ENCODE data around the gene BMI1. TPM values are rescaled to one million over a fixed set of nuclear protein-coding genes. Genes with fewer than 3 reads are reported as not detected.

Gene BMI1
- total RNA-seq, 1 experiment from 2014 or later, result 121 TPM

DNA sequence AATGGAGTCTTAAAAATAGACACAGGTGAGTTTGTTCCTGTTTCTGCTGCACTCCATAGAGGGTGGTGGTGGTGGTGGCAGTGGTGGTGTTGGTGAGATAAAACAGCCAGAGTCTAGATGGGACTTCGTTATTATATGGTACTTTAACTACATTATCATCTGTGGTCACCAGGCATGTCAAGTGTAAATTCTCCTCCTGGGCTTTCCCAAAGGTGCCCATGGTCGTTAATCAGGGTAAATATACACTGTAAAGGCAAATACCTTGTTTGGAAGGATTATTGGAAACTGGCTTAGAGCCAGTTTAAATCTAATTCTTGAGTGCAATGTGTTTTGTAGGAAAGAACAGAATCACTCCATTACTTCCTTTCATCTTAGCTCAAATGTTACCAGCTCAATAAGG, 26.2 kb upstream of the BMI1 start:
- Histone ChIP-seq H3K27me3 (replicated peaks; ENCODE audit: control insufficient read depth, insufficient read depth, low read length) (no peaks in the 10 kb centered on the region), H3K9me3 (no peaks in the 10 kb centered on the region), H3K36me3 (ENCODE audit: control insufficient read depth, insufficient read depth, low read length) (no peaks in the 10 kb centered on the region), H3K4me3 (ENCODE audit: low read depth, low read length) (no peak overlapping the region), H3K4me1 (no peaks in the 10 kb centered on the region)
- TF ChIP-seq CTCF (IDR thresholded peaks at IDR 0.05; ENCODE audit: insufficient read depth in 1 of 2, low read depth in 1 of 2, low read length in 1 of 2, severe bottlenecking in 1 of 2, unreplicated experiment in 1 of 2), result no peak
- POLR2A ChIA-PET, result no interaction called here
- no peaks in the 10 kb centered on the region for H3K4me1 Mint-ChIP-seq (ENCODE audit: low read depth, unreplicated experiment)
- no TSS peak for BruUV-seq (replicated peaks)
- peaks cover 5% of the 10 kb centered on the region for H3K27me3 Mint-ChIP-seq (ENCODE audit: insufficient read depth, unreplicated experiment)
- no peaks in the 10 kb centered on the region for H3K9me3 Mint-ChIP-seq (ENCODE audit: unreplicated experiment)
- H3K27ac Mint-ChIP-seq (ENCODE audit: unreplicated experiment), result no peak overlapping the region
- no peaks in the 10 kb centered on the region for H3K36me3 Mint-ChIP-seq (ENCODE audit: insufficient read depth, unreplicated experiment)
- CTCF ChIA-PET, result no interaction called here
- H3K4me3 Mint-ChIP-seq (ENCODE audit: unreplicated experiment), result no peak overlapping the region
- no peak for DNase-seq
- intact Hi-C loops (cut with micrococcal nuclease; ENCODE audit: unreplicated experiment), result no loop called here

DNA sequence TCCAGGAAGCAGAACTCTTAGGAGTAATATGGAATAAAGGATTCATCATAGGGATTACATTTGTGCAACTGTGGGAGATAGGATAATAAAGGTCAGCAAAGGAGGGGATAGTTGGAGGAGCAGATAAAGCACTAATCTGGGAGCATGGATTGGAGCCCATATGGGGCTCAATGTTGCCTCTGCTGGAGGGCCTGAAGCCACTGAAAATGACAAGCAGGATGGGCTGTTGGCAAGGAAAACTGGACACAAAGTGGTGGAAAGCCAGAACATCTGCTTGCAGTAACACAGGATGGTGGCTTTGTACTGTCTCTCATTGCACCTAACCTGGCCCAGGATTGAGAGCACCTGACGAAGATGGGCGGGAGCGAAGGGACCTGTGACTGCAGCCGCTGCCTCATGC, 19.7 kb upstream of the BMI1 start:
- Histone ChIP-seq H3K9me3 (no peaks in the 10 kb centered on the region), H3K36me3 (ENCODE audit: control insufficient read depth, insufficient read depth, low read length) (no peaks in the 10 kb centered on the region), H3K27me3 (replicated peaks; ENCODE audit: control insufficient read depth, insufficient read depth, low read length) (no peaks in the 10 kb centered on the region), H3K4me1 (no peaks in the 10 kb centered on the region), H3K4me3 (ENCODE audit: low read depth, low read length) (no peak overlapping the region)
- ChIA-PET CTCF (no interaction called here), POLR2A (no interaction called here)
- Mint-ChIP-seq H3K27me3 (ENCODE audit: insufficient read depth, unreplicated experiment) (peaks cover 2% of the 10 kb centered on the region), H3K36me3 (ENCODE audit: insufficient read depth, unreplicated experiment) (no peaks in the 10 kb centered on the region), H3K9me3 (ENCODE audit: unreplicated experiment) (no peaks in the 10 kb centered on the region), H3K27ac (ENCODE audit: unreplicated experiment) (no peak overlapping the region), H3K4me1 (ENCODE audit: low read depth, unreplicated experiment) (no peaks in the 10 kb centered on the region), H3K4me3 (ENCODE audit: unreplicated experiment) (no peak overlapping the region)
- peak in 1 of 2 experiments; percentile 19 for DNase-seq
- TF ChIP-seq CTCF (IDR thresholded peaks at IDR 0.05; ENCODE audit: insufficient read depth in 1 of 2, low read depth in 1 of 2, low read length in 1 of 2, severe bottlenecking in 1 of 2, unreplicated experiment in 1 of 2), result peak in 1 of 2 experiments; percentile 46
- intact Hi-C loops (cut with micrococcal nuclease; ENCODE audit: unreplicated experiment), result no loop called here
- BruUV-seq (replicated peaks), result no TSS peak

GRCh38 chr10:22303461-22303860, 17.4 kb upstream of the BMI1 start:
- H3K27ac Mint-ChIP-seq (ENCODE audit: unreplicated experiment), result no peak overlapping the region
- Histone ChIP-seq H3K4me1 (no peaks in the 10 kb centered on the region), H3K4me3 (ENCODE audit: low read depth, low read length) (no peak overlapping the region), H3K9me3 (no peaks in the 10 kb centered on the region), H3K36me3 (ENCODE audit: control insufficient read depth, insufficient read depth, low read length) (no peaks in the 10 kb centered on the region), H3K27me3 (replicated peaks; ENCODE audit: control insufficient read depth, insufficient read depth, low read length) (no peaks in the 10 kb centered on the region)
- POLR2A ChIA-PET, result no interaction called here
- no TSS peak for BruUV-seq (replicated peaks)
- TF ChIP-seq CTCF (IDR thresholded peaks at IDR 0.05; ENCODE audit: insufficient read depth in 1 of 2, low read depth in 1 of 2, low read length in 1 of 2, severe bottlenecking in 1 of 2, unreplicated experiment in 1 of 2), result no peak
- DNase-seq, result no peak
- no peaks in the 10 kb centered on the region for H3K27me3 Mint-ChIP-seq (ENCODE audit: insufficient read depth, unreplicated experiment)
- H3K9me3 Mint-ChIP-seq (ENCODE audit: unreplicated experiment), result no peaks in the 10 kb centered on the region
- H3K4me3 Mint-ChIP-seq (ENCODE audit: unreplicated experiment), result no peak overlapping the region
- CTCF ChIA-PET, result no interaction called here
- H3K36me3 Mint-ChIP-seq (ENCODE audit: insufficient read depth, unreplicated experiment), result no peaks in the 10 kb centered on the region
- H3K4me1 Mint-ChIP-seq (ENCODE audit: low read depth, unreplicated experiment), result no peaks in the 10 kb centered on the region
- intact Hi-C loops (cut with micrococcal nuclease; ENCODE audit: unreplicated experiment), result no loop called here

Data from Caco-2 (cell line).